DND-41 (cell line): ENCODE measurements around the gene FOSL1.

ENCODE experiments used
- EZH2 ChIP-seq: IDR thresholded peaks from 3 replicates; pipeline ENCODE4 v1.6.1; 2012; ENCODE audit warnings: borderline replicate concordance, low read depth, mild to moderate bottlenecking, moderate library complexity, low read length, inconsistent platforms; ENCODE audit not compliant: severe bottlenecking
- TF ChIP-seq, protein P1 (sequence below): IDR thresholded peaks from 2 replicates; pipeline ENCODE4 v1.5.1; 2012; ENCODE audit warnings: borderline replicate concordance, low read length, moderate library complexity, mild to moderate bottlenecking; ENCODE audit not compliant: poor library complexity, severe bottlenecking; ENCODE audit errors: extremely low read depth

DNA sequence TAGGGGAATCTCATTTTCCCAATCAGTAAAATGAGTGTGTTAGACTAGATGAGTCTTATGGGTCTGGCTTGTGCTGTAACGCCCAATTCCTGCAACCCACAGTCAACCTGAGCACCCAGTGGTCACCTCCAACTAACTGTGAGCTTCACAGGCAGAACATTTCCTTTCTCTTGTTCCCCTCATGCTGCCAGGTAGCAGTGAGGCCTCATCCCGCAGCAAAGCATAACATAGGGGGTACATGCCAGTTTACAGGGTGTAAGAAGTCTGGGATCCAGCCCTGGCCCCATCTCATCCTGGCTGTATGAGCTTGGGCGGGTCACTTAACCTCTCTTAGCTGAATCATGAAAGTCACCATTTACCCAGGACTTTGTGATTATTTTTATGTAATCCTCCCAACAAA lies 31.3 kb downstream of the FOSL1 start:
- TF ChIP-seq, protein P1, sequence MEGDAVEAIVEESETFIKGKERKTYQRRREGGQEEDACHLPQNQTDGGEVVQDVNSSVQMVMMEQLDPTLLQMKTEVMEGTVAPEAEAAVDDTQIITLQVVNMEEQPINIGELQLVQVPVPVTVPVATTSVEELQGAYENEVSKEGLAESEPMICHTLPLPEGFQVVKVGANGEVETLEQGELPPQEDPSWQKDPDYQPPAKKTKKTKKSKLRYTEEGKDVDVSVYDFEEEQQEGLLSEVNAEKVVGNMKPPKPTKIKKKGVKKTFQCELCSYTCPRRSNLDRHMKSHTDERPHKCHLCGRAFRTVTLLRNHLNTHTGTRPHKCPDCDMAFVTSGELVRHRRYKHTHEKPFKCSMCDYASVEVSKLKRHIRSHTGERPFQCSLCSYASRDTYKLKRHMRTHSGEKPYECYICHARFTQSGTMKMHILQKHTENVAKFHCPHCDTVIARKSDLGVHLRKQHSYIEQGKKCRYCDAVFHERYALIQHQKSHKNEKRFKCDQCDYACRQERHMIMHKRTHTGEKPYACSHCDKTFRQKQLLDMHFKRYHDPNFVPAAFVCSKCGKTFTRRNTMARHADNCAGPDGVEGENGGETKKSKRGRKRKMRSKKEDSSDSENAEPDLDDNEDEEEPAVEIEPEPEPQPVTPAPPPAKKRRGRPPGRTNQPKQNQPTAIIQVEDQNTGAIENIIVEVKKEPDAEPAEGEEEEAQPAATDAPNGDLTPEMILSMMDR: no peak
- TF ChIP-seq EZH2: no peak
